SK-N-SH (cell line): ENCODE results near the gene NAV2. TPM values are rescaled to one million over a fixed set of nuclear protein-coding genes. Genes with fewer than 3 reads are reported as not detected.

Source experiments
- CTCF ChIA-PET: fragments of 300-600, 350-600 bp; formaldehyde crosslinking; extraction: SDS; loops from one replicate; lab custom pipeline; 2021; lab: Yijun Ruan, JAX
- POLR2A ChIA-PET: fragments of 350-600 bp; sonication (Branson Sonifier 250); formaldehyde crosslinking; extraction: SDS; loops from one replicate; lab custom pipeline; 2020; ENCODE audit warnings: antibody characterized with exemption, inconsistent platforms; lab: Yijun Ruan, JAX
- DNase-seq: peaks from one replicate; pipeline ENCODE4 v3.0.0; 2012
- H2AFZ ChIP-seq: fragments of 200-600 bp; sonication (generic); 2 replicates; pipeline ENCODE4 v1.8.1; 2016; ENCODE audit warnings: antibody characterized with exemption, mild to moderate bottlenecking, low read depth
- H3F3A ChIP-seq: fragments of 200-600 bp; sonication (generic); replicated peaks from 2 replicates; pipeline ENCODE3; 2016; ENCODE audit warnings: antibody characterized with exemption, mild to moderate bottlenecking; ENCODE audit not compliant: insufficient read depth
- H3K27ac ChIP-seq, 2 experiments: fragments of 200-500 bp in 1 of 2; fragments of 200-600 bp in 1 of 2; sonication (Bioruptor generic) in 1 of 2; sonication (generic), shearing (Covaris generic) in 1 of 2; 2 replicates each; pipeline versions ENCODE4 v1.5.1 to v1.6.1; 2014 to 2016; ENCODE audit warnings: low read depth in 2 of 2, inconsistent platforms in 1 of 2, low read length in 1 of 2, mild to moderate bottlenecking in 1 of 2, mixed read lengths in 1 of 2
- H3K27me3 ChIP-seq: fragments of 200-600 bp; sonication (generic), shearing (Covaris generic); 2 replicates; pipeline ENCODE4 v1.6.1; 2016; ENCODE audit warnings: mixed run types; ENCODE audit not compliant: insufficient read depth
- H3K36me3 ChIP-seq, 2 experiments: fragments of 200-500 bp in 1 of 2; fragments of 200-600 bp in 1 of 2; sonication (Bioruptor generic) in 1 of 2; sonication (generic) in 1 of 2; replicated peaks in 1 of 2; 2 replicates each; pipeline versions ENCODE3 to v1.5.1; 2014 to 2016; ENCODE audit warnings: low read length in 1 of 2, mild to moderate bottlenecking in 1 of 2; ENCODE audit not compliant: insufficient read depth in 2 of 2, control insufficient read depth in 1 of 2
- H3K4me1 ChIP-seq, 2 experiments: fragments of 200-500 bp in 1 of 2; fragments of 200-600 bp in 1 of 2; sonication (Bioruptor generic) in 1 of 2; sonication (generic), shearing (Covaris generic) in 1 of 2; 2 replicates each; pipeline versions ENCODE4 v1.5.1 to v1.6.1; 2014 to 2016; ENCODE audit warnings: low read depth in 1 of 2, low read length in 1 of 2, mixed run types in 1 of 2; ENCODE audit not compliant: insufficient read depth in 2 of 2, control insufficient read depth in 1 of 2
- H3K4me2 ChIP-seq: fragments of 200-600 bp; sonication (generic), shearing (Covaris generic); 2 replicates; pipeline ENCODE4 v1.6.1; 2017; ENCODE audit warnings: mixed run types
- H3K4me3 ChIP-seq, 2 experiments: fragments of 200-500 bp in 1 of 2; fragments of 200-600 bp in 1 of 2; sonication (Bioruptor generic) in 1 of 2; sonication (generic), shearing (Covaris generic) in 1 of 2; 2 replicates each; pipeline versions ENCODE4 v1.5.1 to v1.8.1; 2014 to 2016; ENCODE audit warnings: low read depth in 2 of 2, inconsistent platforms in 1 of 2, low read length in 1 of 2, mild to moderate bottlenecking in 1 of 2, mixed read lengths in 1 of 2, moderate library complexity in 1 of 2
- H3K79me2 ChIP-seq: fragments of 200-600 bp; sonication (generic); 2 replicates; pipeline ENCODE4 v1.8.1; 2017; ENCODE audit warnings: mild to moderate bottlenecking; ENCODE audit not compliant: insufficient read depth
- H3K9ac ChIP-seq: fragments of 200-600 bp; sonication (generic); 2 replicates; pipeline ENCODE4 v1.6.1; 2017; ENCODE audit warnings: mixed run types
- H3K9me2 ChIP-seq: fragments of 200-600 bp; sonication (generic); 2 replicates; pipeline ENCODE4 v1.6.1; 2017; ENCODE audit warnings: mixed run types
- H3K9me3 ChIP-seq: fragments of 200-600 bp; sonication (generic); 2 replicates; pipeline ENCODE4 v1.6.1; 2017; ENCODE audit warnings: mixed run types, mild to moderate bottlenecking, moderate library complexity
- H4K20me1 ChIP-seq: fragments of 200-600 bp; sonication (generic); 2 replicates; pipeline ENCODE4 v1.6.1; 2017; ENCODE audit warnings: mild to moderate bottlenecking, mixed run types; ENCODE audit not compliant: insufficient read depth
- CTCF ChIP-seq: fragments of 200-600 bp; sonication (generic); IDR thresholded peaks from 2 replicates; pipeline ENCODE4 v1.6.1; 2017; ENCODE audit warnings: antibody characterized with exemption, mild to moderate bottlenecking, moderate library complexity
- FOXJ3 ChIP-seq: sonication (generic); formaldehyde crosslinking; IDR thresholded peaks from 2 replicates; pipeline ENCODE4 v1.5.1; 2020; ENCODE audit warnings: mild to moderate bottlenecking, missing genetic modification reagents
- IRF3 ChIP-seq: fragments of 150-350 bp; IDR thresholded peaks from 2 replicates; pipeline ENCODE4 v1.6.1; 2016; ENCODE audit warnings: mild to moderate bottlenecking, low read depth, low read length
- RAD21 ChIP-seq: IDR thresholded peaks from 2 replicates; pipeline ENCODE4 v1.6.1; 2012; ENCODE audit warnings: mild to moderate bottlenecking, low read length
- SIN3A ChIP-seq: IDR thresholded peaks from 2 replicates; pipeline ENCODE4 v1.6.1; 2012; ENCODE audit warnings: low read depth, mild to moderate bottlenecking, low read length, moderate library complexity, borderline replicate concordance
- SMC3 ChIP-seq: IDR thresholded peaks from 2 replicates; pipeline ENCODE4 v1.6.1; 2012; ENCODE audit warnings: low read depth, low read length, improper control_type of control experiment
- WGBS: methylation state at CpG from one replicate; pipeline ENCODE4 v1.1.6; 2017; ENCODE audit warnings: low lambda C conversion rate; 5-methylcytosine and 5-hydroxymethylcytosine counted together
- polyA plus RNA-seq, 3 experiments: library from polyadenylated mRNA; depleted of rRNA; stranded (reverse); fragments of >200 nt; gene quantifications; 2 replicates each; pipeline ENCODE4 v1.2.3, GENCODE V29; 2012
- TF ChIP-seq, protein P1 (sequence below): IDR thresholded peaks from 2 replicates; pipeline ENCODE4 v1.6.1; 2012; ENCODE audit warnings: mild to moderate bottlenecking, low read depth, low read length, moderate library complexity
- TF ChIP-seq, protein P2 (sequence below): IDR thresholded peaks from 2 replicates; pipeline ENCODE4 v1.4.0; 2012; ENCODE audit warnings: low read depth, borderline replicate concordance

The NAV2 gene
- polyA plus RNA-seq, 1 of the 3 experiments (the other 2 are of a cell fraction), result 26.2 TPM

DNA sequence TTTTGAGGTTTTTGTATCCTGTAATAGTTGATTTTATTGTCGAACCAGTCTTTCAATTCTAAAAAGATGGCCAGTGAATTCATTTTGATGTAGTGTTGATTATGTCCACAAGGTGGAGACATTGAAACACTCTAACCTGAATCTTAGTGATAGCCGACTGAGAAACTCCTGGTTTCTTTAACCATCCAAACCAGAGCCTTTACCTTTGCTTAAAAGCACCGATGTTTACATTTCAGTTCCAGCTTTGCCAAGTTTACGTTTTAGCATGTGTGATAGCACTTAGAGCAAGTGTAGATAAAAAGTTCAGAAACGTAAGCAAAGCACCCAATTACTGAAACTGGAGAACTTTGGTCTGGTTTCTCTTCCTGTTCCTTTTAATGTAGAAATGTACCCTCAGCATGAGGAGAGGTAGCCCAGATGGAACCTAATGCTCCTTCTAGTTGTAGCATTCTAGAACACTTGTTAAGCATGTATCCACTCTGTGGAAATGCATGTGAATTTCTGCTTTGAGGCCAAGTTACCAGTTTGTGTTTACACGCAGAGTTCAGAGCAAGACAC, 239.0 kb downstream of the NAV2 start:
- Histone ChIP-seq H2AFZ (no peak overlapping the region), H3K36me3 (peaks cover 62 to 76% of the 10 kb centered on the region in 2 experiments), H4K20me1 (peaks cover 32% of the 10 kb centered on the region), H3K27ac (peak overlapping the region; percentile 83 to 91), H3K79me2 (peaks cover 61% of the 10 kb centered on the region), H3K4me3 (no peak overlapping the region; a peak in 1 of 4 replicates), H3K27me3 (no peaks in the 10 kb centered on the region), H3K9me2 (no peaks in the 10 kb centered on the region), H3K4me2 (peak overlapping the region; percentile 40; the same call in 1 of the 2 replicates), H3K9me3 (no peaks in the 10 kb centered on the region), H3F3A (peaks cover 54% of the 10 kb centered on the region), H3K9ac (peak overlapping the region; percentile 3; the same call in 1 of the 2 replicates), H3K4me1 (peaks cover 45 to 49% of the 10 kb centered on the region in 2 experiments)
- TF ChIP-seq CTCF, result peak; percentile 72
- TF ChIP-seq, protein P1, sequence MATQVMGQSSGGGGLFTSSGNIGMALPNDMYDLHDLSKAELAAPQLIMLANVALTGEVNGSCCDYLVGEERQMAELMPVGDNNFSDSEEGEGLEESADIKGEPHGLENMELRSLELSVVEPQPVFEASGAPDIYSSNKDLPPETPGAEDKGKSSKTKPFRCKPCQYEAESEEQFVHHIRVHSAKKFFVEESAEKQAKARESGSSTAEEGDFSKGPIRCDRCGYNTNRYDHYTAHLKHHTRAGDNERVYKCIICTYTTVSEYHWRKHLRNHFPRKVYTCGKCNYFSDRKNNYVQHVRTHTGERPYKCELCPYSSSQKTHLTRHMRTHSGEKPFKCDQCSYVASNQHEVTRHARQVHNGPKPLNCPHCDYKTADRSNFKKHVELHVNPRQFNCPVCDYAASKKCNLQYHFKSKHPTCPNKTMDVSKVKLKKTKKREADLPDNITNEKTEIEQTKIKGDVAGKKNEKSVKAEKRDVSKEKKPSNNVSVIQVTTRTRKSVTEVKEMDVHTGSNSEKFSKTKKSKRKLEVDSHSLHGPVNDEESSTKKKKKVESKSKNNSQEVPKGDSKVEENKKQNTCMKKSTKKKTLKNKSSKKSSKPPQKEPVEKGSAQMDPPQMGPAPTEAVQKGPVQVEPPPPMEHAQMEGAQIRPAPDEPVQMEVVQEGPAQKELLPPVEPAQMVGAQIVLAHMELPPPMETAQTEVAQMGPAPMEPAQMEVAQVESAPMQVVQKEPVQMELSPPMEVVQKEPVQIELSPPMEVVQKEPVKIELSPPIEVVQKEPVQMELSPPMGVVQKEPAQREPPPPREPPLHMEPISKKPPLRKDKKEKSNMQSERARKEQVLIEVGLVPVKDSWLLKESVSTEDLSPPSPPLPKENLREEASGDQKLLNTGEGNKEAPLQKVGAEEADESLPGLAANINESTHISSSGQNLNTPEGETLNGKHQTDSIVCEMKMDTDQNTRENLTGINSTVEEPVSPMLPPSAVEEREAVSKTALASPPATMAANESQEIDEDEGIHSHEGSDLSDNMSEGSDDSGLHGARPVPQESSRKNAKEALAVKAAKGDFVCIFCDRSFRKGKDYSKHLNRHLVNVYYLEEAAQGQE, result no peak
- TF ChIP-seq SMC3, result peak; percentile 58
- peak; percentile 77 for TF ChIP-seq RAD21
- TF ChIP-seq IRF3, result no peak
- TF ChIP-seq, protein P2, sequence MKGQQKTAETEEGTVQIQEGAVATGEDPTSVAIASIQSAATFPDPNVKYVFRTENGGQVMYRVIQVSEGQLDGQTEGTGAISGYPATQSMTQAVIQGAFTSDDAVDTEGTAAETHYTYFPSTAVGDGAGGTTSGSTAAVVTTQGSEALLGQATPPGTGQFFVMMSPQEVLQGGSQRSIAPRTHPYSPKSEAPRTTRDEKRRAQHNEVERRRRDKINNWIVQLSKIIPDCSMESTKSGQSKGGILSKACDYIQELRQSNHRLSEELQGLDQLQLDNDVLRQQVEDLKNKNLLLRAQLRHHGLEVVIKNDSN, result no peak
- 0 out of 2 replicates have a peak, but pooled peaks have one; percentile 23 for TF ChIP-seq SIN3A
- TF ChIP-seq FOXJ3 (CRISPR knock-in tag), result no peak
- WGBS, result 25% methylated on average over 6 of the region's 6 CpGs
- DNase-seq, result peak; percentile 42
- CTCF ChIA-PET, result interaction anchor here (0.6 to 4.5 kb wide), 40 partner anchors 8 to 409 kb away, joined by 3 to 51 read pairs (median 5); no protein-coding TSS in a partner anchor
- POLR2A ChIA-PET, result interaction anchor here (1.0 kb wide), 1 partner anchor 161 kb away, joined by 3 read pairs; no protein-coding TSS in a partner anchor
